HepG2 (cell line): Measurements from ENCODE around the gene TEAD1. TPM values are rescaled to one million over a fixed set of nuclear protein-coding genes. Genes with fewer than 3 reads are reported as not detected.

ENCODE experiments used
- CCDC6 ChIP-seq: sonication (generic); formaldehyde crosslinking; IDR thresholded peaks from 2 replicates; pipeline ENCODE4 v1.8.1; 2022; ENCODE audit warnings: mild to moderate bottlenecking, missing genetic modification reagents, moderate library complexity
- CENPX ChIP-seq: sonication (generic); formaldehyde crosslinking; IDR thresholded peaks from 2 replicates; pipeline ENCODE4 v1.9.0; 2021; ENCODE audit warnings: mild to moderate bottlenecking, missing genetic modification reagents, moderate library complexity
- FOXO4 ChIP-seq: sonication (generic); formaldehyde crosslinking; conservative IDR thresholded peaks from 2 replicates; pipeline ENCODE4 v1.8.1; 2023; ENCODE audit warnings: missing genetic modification reagents
- IKZF1 ChIP-seq: fragments of 450-650 bp; IDR thresholded peaks from 2 replicates; pipeline ENCODE4 v1.7.1; 2016
- KDM2A ChIP-seq: sonication (generic); formaldehyde crosslinking; IDR thresholded peaks from 2 replicates; pipeline ENCODE4 v1.4.0; 2020; ENCODE audit warnings: low read depth, missing genetic modification reagents, borderline replicate concordance
- KMT2B ChIP-seq: IDR thresholded peaks from 2 replicates; pipeline ENCODE4 v1.6.1; 2016; ENCODE audit warnings: missing genetic modification reagents, missing compliant biosample characterization
- NBN ChIP-seq: fragments of 450-650 bp; conservative IDR thresholded peaks from 2 replicates; pipeline ENCODE4 v1.6.1; 2017
- SOX5 ChIP-seq: IDR thresholded peaks from 2 replicates; pipeline ENCODE4 v1.6.1; 2016; ENCODE audit warnings: borderline replicate concordance
- SRSF4 ChIP-seq: fragments of 200-400 bp; formaldehyde crosslinking; IDR thresholded peaks from one replicate; pipeline ENCODE4 v1.6.1; 2018; ENCODE audit warnings: mild to moderate bottlenecking, low read depth, low read length, moderate library complexity; ENCODE audit not compliant: poor library complexity, severe bottlenecking
- TEAD3 ChIP-seq: optimal IDR thresholded peaks from 2 replicates; pipeline ENCODE3; 2016; ENCODE audit warnings: borderline replicate concordance
- ZBTB3 ChIP-seq: sonication (generic); formaldehyde crosslinking; IDR thresholded peaks from 2 replicates; pipeline ENCODE4 v1.4.0; 2020; ENCODE audit warnings: low read depth, mild to moderate bottlenecking, moderate library complexity, missing genetic modification reagents, borderline replicate concordance
- ZFP82 ChIP-seq: sonication (generic); formaldehyde crosslinking; IDR thresholded peaks from 2 replicates; pipeline ENCODE4 v1.5.1; 2020; ENCODE audit warnings: mild to moderate bottlenecking, missing genetic modification reagents, borderline replicate concordance
- ZNF205 ChIP-seq: IDR thresholded peaks from 2 replicates; pipeline ENCODE4 v1.6.1; 2018; ENCODE audit warnings: missing biosample characterization, missing genetic modification reagents
- ZNF430 ChIP-seq: sonication (generic); formaldehyde crosslinking; IDR thresholded peaks from 2 replicates; pipeline ENCODE4 v1.9.0; 2021; ENCODE audit warnings: mild to moderate bottlenecking, missing genetic modification reagents
- ZNF562 ChIP-seq: sonication (generic); formaldehyde crosslinking; IDR thresholded peaks from 2 replicates; pipeline ENCODE4 v1.8.0; 2022; ENCODE audit warnings: missing genetic modification reagents, borderline replicate concordance
- ZNF660 ChIP-seq: sonication (generic); formaldehyde crosslinking; IDR thresholded peaks from 2 replicates; pipeline ENCODE4 v1.5.1; 2020; ENCODE audit warnings: mild to moderate bottlenecking, low read depth, missing genetic modification reagents, borderline replicate concordance
- ZNF674 ChIP-seq: sonication (generic); formaldehyde crosslinking; IDR thresholded peaks from 2 replicates; pipeline ENCODE4 v1.5.0; 2020; ENCODE audit warnings: low read depth, mild to moderate bottlenecking, missing genetic modification reagents
- polyA plus RNA-seq, 8 experiments: library from polyadenylated mRNA; depleted of rRNA in 3 of 8; stranded (reverse) in 7 of 8; unstranded in 1 of 8; fragments of >200 nt; fragmentation: Illumina TruSeq in 4 of 8; extraction: Trizol in 4 of 8; gene quantifications; 2 replicates each; pipeline versions ENCODE4 v1.2.1 to v1.2.3, GENCODE V29; 2011 to 2016; ENCODE audit warnings: low read depth in 4 of 8, missing spikeins in 1 of 8, mixed read lengths in 1 of 8; ENCODE audit not compliant: insufficient read depth in 1 of 8
- total RNA-seq, 5 experiments: library from RNA; depleted of rRNA; stranded (reverse); fragments of >200 nt; fragmentation: Illumina TruSeq; extraction: Trizol; gene quantifications; 2 replicates each; pipeline ENCODE4 v1.2.3, GENCODE V29; 2016; ENCODE audit warnings: low read depth in 1 of 5
- TF ChIP-seq, protein P1 (sequence below): sonication (generic); formaldehyde crosslinking; conservative IDR thresholded peaks from 2 replicates; pipeline ENCODE4 v1.4.0; 2020; ENCODE audit warnings: missing genetic modification reagents
- TF ChIP-seq, protein P2 (sequence below): sonication (generic); formaldehyde crosslinking; IDR thresholded peaks from 2 replicates; pipeline ENCODE4 v1.5.0; 2020; ENCODE audit warnings: mild to moderate bottlenecking, missing genetic modification reagents, borderline replicate concordance
- TF ChIP-seq, protein P3 (sequence below): sonication (generic); formaldehyde crosslinking; conservative IDR thresholded peaks from 2 replicates; pipeline ENCODE4 v1.5.0; 2020; ENCODE audit warnings: missing genetic modification reagents

Gene TEAD1
- total and polyA plus RNA-seq, 2 of the 13 experiments (the other 11 are each of a cell fraction or from before 2014, with no cell fraction given), result 20.1 to 30.5 TPM

DNA sequence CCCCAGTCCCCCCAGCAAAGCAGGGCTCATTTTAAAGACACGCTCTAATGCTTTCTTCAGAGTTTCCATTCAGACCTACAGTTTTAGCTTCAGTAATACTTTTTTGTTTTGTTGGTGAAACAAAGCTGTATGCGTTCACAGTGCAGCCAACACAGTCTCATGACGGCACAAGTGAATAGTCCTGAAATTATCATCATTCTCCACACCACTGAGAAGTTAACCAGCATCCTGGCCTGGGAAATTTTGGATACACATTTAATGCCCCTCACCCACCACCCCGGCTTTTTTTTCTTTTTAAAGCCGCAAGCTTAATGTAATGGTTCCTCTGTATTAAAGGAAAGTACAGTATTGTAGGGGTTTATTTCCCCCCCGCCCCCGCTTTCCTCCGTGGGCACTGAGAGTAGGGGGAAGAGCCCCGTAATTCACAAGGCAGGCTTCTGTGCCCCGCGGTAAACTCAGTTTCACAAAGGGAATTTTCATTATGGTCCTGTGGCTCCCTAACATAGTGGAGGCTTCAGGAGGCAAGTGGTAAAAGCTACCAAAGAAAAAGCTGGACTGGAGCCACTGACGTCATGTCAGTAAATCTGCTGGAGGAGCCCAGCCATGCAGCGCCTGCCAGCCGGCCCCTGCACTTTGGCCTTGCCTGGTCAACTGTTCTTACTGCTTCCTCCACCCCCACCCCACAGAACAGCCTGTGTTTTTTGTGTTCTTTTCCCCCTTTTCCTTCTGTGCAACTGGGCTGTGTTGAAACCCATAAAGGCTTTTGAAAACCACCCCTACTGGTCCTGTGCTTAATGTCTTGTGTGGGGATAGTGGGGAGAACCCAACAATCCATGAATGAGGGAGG lies 18.2 kb downstream of the TEAD1 start (continued):
- TF ChIP-seq FOXO4 (CRISPR knock-in tag) (no peak), SOX5 (CRISPR knock-in tag) (peak; percentile 59; the same call in 1 of the 2 replicates), ZNF562 (no peak), ZBTB3 (CRISPR knock-in tag) (no peak), SRSF4 (no peak), CENPX (no peak), NBN (no peak), ZFP82 (CRISPR knock-in tag) (no peak), ZNF674 (CRISPR knock-in tag) (no peak), ZNF205 (CRISPR knock-in tag) (0 out of 2 replicates have a peak, but pooled peaks have one; percentile 27), IKZF1 (no peak), ZNF430 (no peak), CCDC6 (CRISPR knock-in tag) (no peak), ZNF660 (no peak), KMT2B (peak; percentile 76; the same call in 1 of the 2 replicates), KDM2A (CRISPR knock-in tag) (peak; percentile 30; the same call in 1 of the 2 replicates), TEAD3 (CRISPR knock-in tag) (peak; percentile 73)
- TF ChIP-seq, protein P1, sequence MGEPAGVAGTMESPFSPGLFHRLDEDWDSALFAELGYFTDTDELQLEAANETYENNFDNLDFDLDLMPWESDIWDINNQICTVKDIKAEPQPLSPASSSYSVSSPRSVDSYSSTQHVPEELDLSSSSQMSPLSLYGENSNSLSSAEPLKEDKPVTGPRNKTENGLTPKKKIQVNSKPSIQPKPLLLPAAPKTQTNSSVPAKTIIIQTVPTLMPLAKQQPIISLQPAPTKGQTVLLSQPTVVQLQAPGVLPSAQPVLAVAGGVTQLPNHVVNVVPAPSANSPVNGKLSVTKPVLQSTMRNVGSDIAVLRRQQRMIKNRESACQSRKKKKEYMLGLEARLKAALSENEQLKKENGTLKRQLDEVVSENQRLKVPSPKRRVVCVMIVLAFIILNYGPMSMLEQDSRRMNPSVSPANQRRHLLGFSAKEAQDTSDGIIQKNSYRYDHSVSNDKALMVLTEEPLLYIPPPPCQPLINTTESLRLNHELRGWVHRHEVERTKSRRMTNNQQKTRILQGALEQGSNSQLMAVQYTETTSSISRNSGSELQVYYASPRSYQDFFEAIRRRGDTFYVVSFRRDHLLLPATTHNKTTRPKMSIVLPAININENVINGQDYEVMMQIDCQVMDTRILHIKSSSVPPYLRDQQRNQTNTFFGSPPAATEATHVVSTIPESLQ, result no peak
- TF ChIP-seq, protein P2, sequence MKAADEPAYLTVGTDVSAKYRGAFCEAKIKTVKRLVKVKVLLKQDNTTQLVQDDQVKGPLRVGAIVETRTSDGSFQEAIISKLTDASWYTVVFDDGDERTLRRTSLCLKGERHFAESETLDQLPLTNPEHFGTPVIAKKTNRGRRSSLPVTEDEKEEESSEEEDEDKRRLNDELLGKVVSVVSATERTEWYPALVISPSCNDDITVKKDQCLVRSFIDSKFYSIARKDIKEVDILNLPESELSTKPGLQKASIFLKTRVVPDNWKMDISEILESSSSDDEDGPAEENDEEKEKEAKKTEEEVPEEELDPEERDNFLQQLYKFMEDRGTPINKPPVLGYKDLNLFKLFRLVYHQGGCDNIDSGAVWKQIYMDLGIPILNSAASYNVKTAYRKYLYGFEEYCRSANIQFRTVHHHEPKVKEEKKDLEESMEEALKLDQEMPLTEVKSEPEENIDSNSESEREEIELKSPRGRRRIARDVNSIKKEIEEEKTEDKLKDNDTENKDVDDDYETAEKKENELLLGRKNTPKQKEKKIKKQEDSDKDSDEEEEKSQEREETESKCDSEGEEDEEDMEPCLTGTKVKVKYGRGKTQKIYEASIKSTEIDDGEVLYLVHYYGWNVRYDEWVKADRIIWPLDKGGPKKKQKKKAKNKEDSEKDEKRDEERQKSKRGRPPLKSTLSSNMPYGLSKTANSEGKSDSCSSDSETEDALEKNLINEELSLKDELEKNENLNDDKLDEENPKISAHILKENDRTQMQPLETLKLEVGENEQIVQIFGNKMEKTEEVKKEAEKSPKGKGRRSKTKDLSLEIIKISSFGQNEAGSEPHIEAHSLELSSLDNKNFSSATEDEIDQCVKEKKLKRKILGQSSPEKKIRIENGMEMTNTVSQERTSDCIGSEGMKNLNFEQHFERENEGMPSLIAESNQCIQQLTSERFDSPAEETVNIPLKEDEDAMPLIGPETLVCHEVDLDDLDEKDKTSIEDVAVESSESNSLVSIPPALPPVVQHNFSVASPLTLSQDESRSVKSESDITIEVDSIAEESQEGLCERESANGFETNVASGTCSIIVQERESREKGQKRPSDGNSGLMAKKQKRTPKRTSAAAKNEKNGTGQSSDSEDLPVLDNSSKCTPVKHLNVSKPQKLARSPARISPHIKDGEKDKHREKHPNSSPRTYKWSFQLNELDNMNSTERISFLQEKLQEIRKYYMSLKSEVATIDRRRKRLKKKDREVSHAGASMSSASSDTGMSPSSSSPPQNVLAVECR (CRISPR knock-in tag), result peak; percentile 53; the same call in 1 of the 2 replicates
- TF ChIP-seq, protein P3, sequence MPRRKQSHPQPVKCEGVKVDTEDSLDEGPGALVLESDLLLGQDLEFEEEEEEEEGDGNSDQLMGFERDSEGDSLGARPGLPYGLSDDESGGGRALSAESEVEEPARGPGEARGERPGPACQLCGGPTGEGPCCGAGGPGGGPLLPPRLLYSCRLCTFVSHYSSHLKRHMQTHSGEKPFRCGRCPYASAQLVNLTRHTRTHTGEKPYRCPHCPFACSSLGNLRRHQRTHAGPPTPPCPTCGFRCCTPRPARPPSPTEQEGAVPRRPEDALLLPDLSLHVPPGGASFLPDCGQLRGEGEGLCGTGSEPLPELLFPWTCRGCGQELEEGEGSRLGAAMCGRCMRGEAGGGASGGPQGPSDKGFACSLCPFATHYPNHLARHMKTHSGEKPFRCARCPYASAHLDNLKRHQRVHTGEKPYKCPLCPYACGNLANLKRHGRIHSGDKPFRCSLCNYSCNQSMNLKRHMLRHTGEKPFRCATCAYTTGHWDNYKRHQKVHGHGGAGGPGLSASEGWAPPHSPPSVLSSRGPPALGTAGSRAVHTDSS (CRISPR knock-in tag), result no peak
